ENCODE results near the gene TBC1D22B. TPM values are rescaled to one million over a fixed set of nuclear protein-coding genes. Genes with fewer than 3 reads are reported as not detected.

Gene TBC1D22B
- total and polyA plus RNA-seq, 2 donors (not counting 3 experiments of a cell fraction or from before 2014, with no cell fraction given): 13.1 to 13.6 TPM

DNA sequence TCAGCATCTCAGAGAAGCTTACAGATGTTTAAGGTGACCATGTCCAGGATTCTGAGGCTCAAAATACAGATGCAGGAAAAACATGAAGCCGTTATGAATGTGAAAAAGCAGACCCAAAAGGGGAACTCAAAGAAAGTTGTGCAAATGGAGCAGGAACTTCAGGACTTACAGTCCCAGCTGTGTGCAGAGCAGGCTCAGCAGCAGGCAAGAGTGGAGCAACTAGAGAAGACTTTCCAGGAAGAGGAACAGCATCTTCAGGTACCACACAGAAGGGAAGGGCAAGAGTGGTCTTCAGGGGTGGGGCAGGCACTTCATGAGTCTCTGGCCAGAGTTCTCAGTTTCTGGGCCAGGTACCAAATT is 111.4 kb downstream of the TBC1D22B start:
- ChIA-PET CTCF (interaction anchor here (1.4 kb wide), 1 partner anchor 55 kb away, joined by 3 read pairs; no protein-coding TSS in a partner anchor), POLR2A (no interaction called here)
- intact Hi-C loops (cut with micrococcal nuclease) (loop anchor here (5.0 kb wide), 2 partner anchors 113 to 198 kb away; no protein-coding TSS in a partner anchor), dilution Hi-C loops (cut with MboI; ENCODE audit: extremely low pct_ligation_motif_present, low sequenced_read_pairs) (no loop called here)
- H3K27ac ChIP-seq (ENCODE audit: insufficient read depth, low read depth, low read length): no peak overlapping the region
- peaks cover 3% of the 10 kb centered on the region for H4K20me1 ChIP-seq (replicated peaks; ENCODE audit: control insufficient read depth, extremely low read depth, insufficient read depth, low read length)
- no peaks in the 10 kb centered on the region for H3K27me3 ChIP-seq (ENCODE audit: control insufficient read depth in 2 of 2, insufficient read depth in 2 of 2, low read length in 2 of 2)
- H3K79me2 ChIP-seq (ENCODE audit: control insufficient read depth, insufficient read depth, low read length): peaks cover 6% of the 10 kb centered on the region
- DNase-seq (ENCODE audit: low read depth, low spot score) (no peak), FAIRE-seq (no peak)
- H3K9me1 ChIP-seq (replicated peaks; ENCODE audit: control insufficient read depth, extremely low read depth, insufficient read depth, low read length): no peaks in the 10 kb centered on the region
- no peak overlapping the region for H3K4me3 ChIP-seq (replicated peaks in 1 of 3; ENCODE audit: insufficient read depth in 1 of 3, low read depth in 1 of 3, low read length in 3 of 3)
- peaks cover 0 to 12% of the 10 kb centered on the region in 2 experiments for H3K36me3 ChIP-seq (ENCODE audit: control insufficient read depth in 2 of 2, extremely low read depth in 1 of 2, insufficient read depth in 2 of 2, low read length in 2 of 2)
- no peaks in the 10 kb centered on the region for H3K9me3 ChIP-seq (replicated peaks; ENCODE audit: control insufficient read depth, insufficient read depth, low read length)
- TF ChIP-seq JUN (IDR thresholded peaks at IDR 0.05; ENCODE audit: borderline replicate concordance, insufficient read depth, insufficient read length, low read depth) (no peak), FOS (IDR thresholded peaks at IDR 0.05; ENCODE audit: borderline replicate concordance, insufficient read depth, low read length) (no peak), GATA2 (IDR thresholded peaks at IDR 0.05; ENCODE audit: insufficient read depth, insufficient read length, low read depth, low read length) (no peak), POLR2A (IDR thresholded peaks at IDR 0.05; ENCODE audit: low read depth, low read length) (no peak)
- TF ChIP-seq, protein P1, sequence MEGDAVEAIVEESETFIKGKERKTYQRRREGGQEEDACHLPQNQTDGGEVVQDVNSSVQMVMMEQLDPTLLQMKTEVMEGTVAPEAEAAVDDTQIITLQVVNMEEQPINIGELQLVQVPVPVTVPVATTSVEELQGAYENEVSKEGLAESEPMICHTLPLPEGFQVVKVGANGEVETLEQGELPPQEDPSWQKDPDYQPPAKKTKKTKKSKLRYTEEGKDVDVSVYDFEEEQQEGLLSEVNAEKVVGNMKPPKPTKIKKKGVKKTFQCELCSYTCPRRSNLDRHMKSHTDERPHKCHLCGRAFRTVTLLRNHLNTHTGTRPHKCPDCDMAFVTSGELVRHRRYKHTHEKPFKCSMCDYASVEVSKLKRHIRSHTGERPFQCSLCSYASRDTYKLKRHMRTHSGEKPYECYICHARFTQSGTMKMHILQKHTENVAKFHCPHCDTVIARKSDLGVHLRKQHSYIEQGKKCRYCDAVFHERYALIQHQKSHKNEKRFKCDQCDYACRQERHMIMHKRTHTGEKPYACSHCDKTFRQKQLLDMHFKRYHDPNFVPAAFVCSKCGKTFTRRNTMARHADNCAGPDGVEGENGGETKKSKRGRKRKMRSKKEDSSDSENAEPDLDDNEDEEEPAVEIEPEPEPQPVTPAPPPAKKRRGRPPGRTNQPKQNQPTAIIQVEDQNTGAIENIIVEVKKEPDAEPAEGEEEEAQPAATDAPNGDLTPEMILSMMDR (IDR thresholded peaks at IDR 0.05; ENCODE audit: extremely low read depth in 1 of 2, insufficient read depth in 1 of 2, low read depth in 1 of 2, low read length in 2 of 2): no peak
- TF ChIP-seq, protein P2, sequence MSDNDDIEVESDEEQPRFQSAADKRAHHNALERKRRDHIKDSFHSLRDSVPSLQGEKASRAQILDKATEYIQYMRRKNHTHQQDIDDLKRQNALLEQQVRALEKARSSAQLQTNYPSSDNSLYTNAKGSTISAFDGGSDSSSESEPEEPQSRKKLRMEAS (IDR thresholded peaks at IDR 0.05; ENCODE audit: insufficient read depth, insufficient read length): no peak
- no TSS peak for BruUV-seq (replicated peaks)
- peaks cover 22% of the 10 kb centered on the region for H3K4me1 ChIP-seq (ENCODE audit: control insufficient read depth, extremely low read depth, insufficient read depth, low read length)
- H2AFZ ChIP-seq (ENCODE audit: low read depth, low read length): no peak overlapping the region
- H3K4me2 ChIP-seq (ENCODE audit: insufficient read depth, low read length): no peak overlapping the region
- H3K9ac ChIP-seq (replicated peaks; ENCODE audit: extremely low read depth, insufficient read depth, low read length): no peak overlapping the region

Data from endothelial cell of umbilical vein (primary cell).